HEK293T (cell line): Measurements from ENCODE around the gene UBE2QL1.

Experiments used
- BHLHE40 ChIP-seq: fragments of 450-650 bp; IDR thresholded peaks from 2 replicates; pipeline ENCODE4 v1.6.1; 2016; ENCODE audit warnings: mild to moderate bottlenecking, moderate library complexity, borderline replicate concordance
- ELF4 ChIP-seq: fragments of 450-650 bp; IDR thresholded peaks from 2 replicates; pipeline ENCODE4 v1.6.1; 2017; ENCODE audit warnings: antibody characterized with exemption
- FOXA1 ChIP-seq: fragments of 450-650 bp; IDR thresholded peaks from 2 replicates; pipeline ENCODE4 v1.6.1; 2016; ENCODE audit warnings: mild to moderate bottlenecking
- FOXK2 ChIP-seq: fragments of 450-650 bp; IDR thresholded peaks from 2 replicates; pipeline ENCODE4 v1.6.1; 2016; ENCODE audit warnings: mild to moderate bottlenecking
- FOXM1 ChIP-seq: fragments of 450-650 bp; IDR thresholded peaks from 2 replicates; pipeline ENCODE4 v1.6.1; 2017; ENCODE audit warnings: mild to moderate bottlenecking, borderline replicate concordance
- HDGF ChIP-seq: fragments of 450-650 bp; IDR thresholded peaks from 2 replicates; pipeline ENCODE4 v1.6.1; 2017; ENCODE audit warnings: antibody characterized with exemption, borderline replicate concordance
- L3MBTL2 ChIP-seq: fragments of 450-650 bp; conservative IDR thresholded peaks from 2 replicates; pipeline ENCODE4 v1.6.1; 2016; ENCODE audit warnings: mild to moderate bottlenecking
- LEF1 ChIP-seq: fragments of 450-650 bp; IDR thresholded peaks from 2 replicates; pipeline ENCODE4 v1.6.1; 2017; ENCODE audit warnings: mild to moderate bottlenecking, borderline replicate concordance
- NFRKB ChIP-seq: fragments of 450-650 bp; IDR thresholded peaks from 2 replicates; pipeline ENCODE4 v1.6.1; 2016; ENCODE audit warnings: mild to moderate bottlenecking, moderate library complexity
- SP1 ChIP-seq: fragments of 450-650 bp; IDR thresholded peaks from 2 replicates; pipeline ENCODE4 v1.6.1; 2017
- TARDBP ChIP-seq: fragments of 450-650 bp; IDR thresholded peaks from 2 replicates; pipeline ENCODE4 v1.6.1; 2016

DNA sequence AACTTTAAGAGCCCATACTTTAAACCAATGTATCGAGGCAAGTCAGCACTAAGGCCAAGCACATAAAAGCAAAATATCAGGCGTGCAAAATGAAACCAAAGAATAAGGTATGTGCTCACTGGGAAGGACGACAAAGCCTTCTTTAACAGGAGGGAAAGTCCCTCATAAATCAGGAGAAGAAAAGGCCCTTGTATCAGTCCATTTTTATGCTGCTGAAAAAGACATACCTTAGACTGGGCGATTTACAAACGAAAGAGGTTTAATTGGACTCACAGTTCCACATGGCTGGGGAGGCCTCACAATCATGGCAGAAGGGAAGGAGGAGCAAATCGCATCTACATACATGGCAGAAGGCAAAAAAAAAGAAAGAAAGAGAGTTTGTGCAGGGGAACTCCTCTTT, 68.9 kb downstream of the UBE2QL1 start:
- TF ChIP-seq SP1 (no peak), FOXA1 (no peak), FOXK2 (no peak), NFRKB (no peak), LEF1 (no peak), ELF4 (no peak), TARDBP (no peak), BHLHE40 (no peak), HDGF (no peak), L3MBTL2 (no peak), FOXM1 (no peak)
